ENCODE data around the gene ITPA. TPM values are rescaled to one million over a fixed set of nuclear protein-coding genes. Genes with fewer than 3 reads are reported as not detected.

Gene ITPA
- total and polyA plus RNA-seq, 2 of the 4 experiments (the other 2 are of a cell fraction) = 32.4 to 49.0 TPM

- dilution Hi-C loops (cut with HindIII; ENCODE audit: low sequenced_read_pairs, unreplicated experiment) = no loop called here
Measured at GRCh38 chr20:3231889-3232588, 22.7 kb downstream of the ITPA start.

More at GRCh38 chr20:3231889-3232588, 22.7 kb downstream of the ITPA start:
- no peaks in the 10 kb centered on the region for H4K20me1 ChIP-seq (ENCODE audit: insufficient read depth, low read length)
- H3K56ac ChIP-seq (ENCODE audit: extremely low read depth, insufficient read depth, low read length) = no peak overlapping the region
- H2BK120ac ChIP-seq (ENCODE audit: low read depth, low read length) = no peak overlapping the region
- no peak overlapping the region for H4K8ac ChIP-seq (ENCODE audit: low read depth in 2 of 2, low read length in 2 of 2)
- peaks cover 16% of the 10 kb centered on the region for H3K27me3 ChIP-seq (ENCODE audit: control insufficient read depth, insufficient read depth, low read length)
- H3K27ac ChIP-seq (ENCODE audit: insufficient read depth, low read length) = no peak overlapping the region
- ATAC-seq (ENCODE audit: low read depth) (no peak), DNase-seq (no peak)
- TF ChIP-seq RFX5 (IDR thresholded peaks at IDR 0.05; ENCODE audit: low read depth, low read length) = no peak
- no peak for TF ChIP-seq POLR2A (IDR thresholded peaks at IDR 0.05; ENCODE audit: low read depth, low read length)
- no peak for TF ChIP-seq MXI1 (IDR thresholded peaks at IDR 0.05; ENCODE audit: borderline replicate concordance, low read depth, low read length)
- no peak for TF ChIP-seq CTCF (conservative IDR thresholded peaks at IDR 0.05; ENCODE audit: low read depth, low read length)
- TF ChIP-seq MAZ (IDR thresholded peaks at IDR 0.05; ENCODE audit: borderline replicate concordance, low read depth, low read length) = no peak
- no peak for TF ChIP-seq CEBPB (IDR thresholded peaks at IDR 0.05; ENCODE audit: low read depth, low read length)
- TF ChIP-seq USF2 (IDR thresholded peaks at IDR 0.05; ENCODE audit: low read depth, low read length) = no peak
- no peak for TF ChIP-seq ELK1 (IDR thresholded peaks at IDR 0.05; ENCODE audit: borderline replicate concordance, low read depth, low read length)
- no peak for TF ChIP-seq SMC3 (IDR thresholded peaks at IDR 0.05; ENCODE audit: low read depth, low read length)
- no peak for TF ChIP-seq RCOR1 (IDR thresholded peaks at IDR 0.05; ENCODE audit: insufficient replicate concordance, low read length)
- TF ChIP-seq MAFK (IDR thresholded peaks at IDR 0.05; ENCODE audit: low read depth, low read length) = no peak
- H2BK5ac ChIP-seq (ENCODE audit: low read depth, low read length, poor library complexity, severe bottlenecking) = no peak overlapping the region
- BruUV-seq (replicated peaks) = no TSS peak
- no peak overlapping the region for H4K91ac ChIP-seq (ENCODE audit: insufficient read depth, low read depth, low read length)
- ChIA-PET CTCF (interaction anchor here (0.9 kb wide), 1 partner anchor 13 kb away, joined by 3 read pairs; no protein-coding TSS in a partner anchor), POLR2A (ENCODE audit: unreplicated experiment) (no interaction called here)
- WGBS, 2 experiments (ENCODE audit: extremely low coverage in 2 of 2, insufficient read length in 1 of 2) = 70% methylated on average over 5 of the region's 15 CpGs; no CpG with 5 or more reads in 1 of the 2 experiments
- H3K36me3 ChIP-seq (ENCODE audit: control insufficient read depth, insufficient read depth, low read length) = peaks cover 5% of the 10 kb centered on the region; the same call in 1 of the 2 replicates
- no peak overlapping the region for H3K4ac ChIP-seq (ENCODE audit: low read depth, low read length)
- no peaks in the 10 kb centered on the region for H3K9me1 ChIP-seq (ENCODE audit: insufficient read depth, low read length)
- H4K5ac ChIP-seq (ENCODE audit: low read depth, low read length) = no peak overlapping the region
- H2AK9ac ChIP-seq (replicated peaks; ENCODE audit: low read depth, low read length, poor library complexity) = no peak overlapping the region
- no peaks in the 10 kb centered on the region for H3K79me1 ChIP-seq (ENCODE audit: low read depth in 1 of 2, low read length in 2 of 2)
- H3K9me3 ChIP-seq (ENCODE audit: control insufficient read depth, insufficient read depth, low read length) = no peaks in the 10 kb centered on the region
- H3K4me3 ChIP-seq (ENCODE audit: insufficient read depth, low read depth, low read length) = no peak overlapping the region
- no peak overlapping the region for H2AK5ac ChIP-seq (ENCODE audit: low read depth, low read length)
- H3K4me1 ChIP-seq (ENCODE audit: control insufficient read depth, insufficient read depth, low read length) = no peaks in the 10 kb centered on the region
- no peak overlapping the region for H3K23ac ChIP-seq (ENCODE audit: low read depth, low read length)
- no peak overlapping the region for H3K18ac ChIP-seq (ENCODE audit: low read depth, low read length)
- in situ Hi-C loops (cut with MboI; ENCODE audit: low sequenced_read_pairs) = no loop called here
- no peak overlapping the region for H2AFZ ChIP-seq (replicated peaks; ENCODE audit: low read length, poor library complexity)
- intact Hi-C loops (cut with micrococcal nuclease) = no loop called here
- no peak overlapping the region for H3K14ac ChIP-seq (replicated peaks; ENCODE audit: low read depth, low read length)
- no peak overlapping the region for H3K9ac ChIP-seq (ENCODE audit: low read depth, low read length)
- H2BK15ac ChIP-seq (ENCODE audit: low read depth, low read length) = no peak overlapping the region
- no peak overlapping the region for H3K4me2 ChIP-seq (ENCODE audit: low read depth, low read length)
- H2BK20ac ChIP-seq (ENCODE audit: low read depth, low read length) = no peak overlapping the region

All from IMR-90 (cell line).